Raji (cell line): ENCODE data around the gene MINDY3.

Experiments used
- POLR2A ChIP-seq: IDR thresholded peaks from 2 replicates; pipeline ENCODE4 v1.6.1; 2011; ENCODE audit warnings: low read depth, low read length, control low read depth; ENCODE audit not compliant: insufficient read depth

MINDY3 gene

DNA sequence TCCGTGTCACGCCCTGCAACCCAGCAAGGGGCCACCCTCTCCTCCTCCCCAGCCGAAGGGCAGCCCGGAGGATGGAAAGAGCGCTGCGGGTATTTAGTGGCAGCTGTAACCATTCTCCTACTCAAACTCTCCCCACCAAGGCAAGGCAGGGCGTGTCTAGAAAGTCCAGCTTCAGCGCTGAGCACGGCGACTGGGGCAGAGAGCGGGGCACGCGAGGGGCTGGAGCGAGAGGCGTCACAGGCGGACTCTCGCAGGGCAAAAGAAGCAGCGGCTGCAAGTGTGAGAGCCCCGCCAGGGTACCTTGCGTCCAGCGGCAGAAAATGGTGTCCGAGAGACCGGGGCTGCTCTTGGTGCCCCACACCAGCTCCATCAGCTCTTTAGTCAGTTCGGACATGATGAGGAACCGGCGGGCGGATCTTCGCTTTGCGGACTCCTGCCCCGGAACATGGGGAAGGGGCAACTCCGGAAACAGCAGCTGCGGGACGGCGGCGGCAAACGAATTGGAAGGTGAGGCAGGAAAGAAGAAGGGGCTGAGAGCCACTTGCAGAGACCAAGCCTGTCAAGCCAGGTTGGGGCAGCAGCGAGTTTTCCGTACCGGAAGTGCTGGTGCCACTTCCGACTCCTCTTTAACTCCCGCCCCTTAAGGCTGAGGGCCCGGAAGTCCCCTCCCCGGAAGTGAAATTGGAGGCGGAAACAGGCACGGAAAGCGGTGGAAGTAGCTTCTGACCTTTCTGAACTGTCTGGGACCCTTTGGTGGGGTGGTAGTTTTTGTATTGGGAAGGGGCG is at the start of gene MINDY3:
Gene MINDY3 (minus strand): TSS at position 602 of the 786 bp plus-strand sequence. CDS start 208 bp downstream, at position 394.
- TF ChIP-seq POLR2A: peak; percentile 74

- no peak for TF ChIP-seq POLR2A
Observed at GRCh38 chr10:15901889-15902288, 41.6 kb upstream of the MINDY3 start.

DNA sequence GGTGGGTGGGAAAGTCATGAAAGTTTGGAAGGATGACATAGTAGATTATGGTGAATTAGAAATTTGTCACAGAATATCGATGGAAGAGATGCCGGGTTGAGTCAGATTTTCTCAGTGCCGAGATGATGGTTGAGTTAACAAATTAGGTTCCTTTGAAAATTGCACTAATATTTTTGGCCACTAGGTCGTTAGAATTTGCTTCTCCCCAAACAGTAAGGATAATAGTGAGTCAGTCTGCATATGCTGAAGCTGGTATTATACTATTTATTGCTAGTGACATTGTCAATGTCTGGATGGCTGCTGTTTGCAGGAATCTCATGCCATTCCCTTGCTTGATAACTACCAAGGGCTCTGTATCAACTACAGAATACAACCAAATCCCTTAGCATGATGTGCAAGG is 37.7 kb upstream of the MINDY3 start:
- no peak for TF ChIP-seq POLR2A

DNA sequence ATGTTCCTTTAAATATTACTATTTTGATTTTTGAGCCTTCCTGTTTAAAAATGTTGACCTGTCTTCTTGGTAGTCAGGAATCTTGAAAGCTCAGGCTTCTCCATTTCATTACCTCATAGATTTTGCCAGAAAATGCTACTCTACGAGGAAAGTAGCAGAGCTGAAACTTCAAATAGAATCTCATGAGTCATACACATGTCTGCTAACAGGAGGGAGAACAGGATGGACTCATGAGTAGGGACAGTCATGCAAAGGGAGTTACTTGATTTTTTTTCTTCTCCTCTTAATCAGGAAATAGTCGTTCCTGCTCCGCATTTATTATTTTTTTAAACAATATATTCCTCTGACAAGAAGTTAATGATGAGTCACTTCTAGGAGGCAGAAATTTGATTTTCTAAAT is 37.0 kb upstream of the MINDY3 start:
- no peak for TF ChIP-seq POLR2A

DNA sequence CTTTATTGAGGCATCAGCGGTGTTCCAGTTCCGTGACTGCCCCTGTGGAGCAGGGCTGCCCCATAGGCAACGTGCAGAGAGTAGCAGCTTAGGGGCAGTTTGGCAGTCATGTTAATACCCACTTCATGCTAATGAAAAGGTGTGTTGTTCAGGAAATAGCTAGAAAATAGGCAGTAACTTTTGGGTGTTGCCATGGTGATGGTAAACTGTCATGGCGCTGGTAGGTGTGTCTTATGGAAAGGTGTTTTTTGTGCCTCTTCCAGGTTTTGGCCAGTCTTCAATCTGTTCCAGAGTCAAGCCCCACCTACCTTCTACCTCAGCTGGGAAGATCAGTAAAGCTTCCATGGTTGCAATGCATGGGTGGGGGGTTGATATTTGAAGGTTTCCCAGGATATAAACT is 36.3 kb upstream of the MINDY3 start:
- TF ChIP-seq POLR2A: no peak

DNA sequence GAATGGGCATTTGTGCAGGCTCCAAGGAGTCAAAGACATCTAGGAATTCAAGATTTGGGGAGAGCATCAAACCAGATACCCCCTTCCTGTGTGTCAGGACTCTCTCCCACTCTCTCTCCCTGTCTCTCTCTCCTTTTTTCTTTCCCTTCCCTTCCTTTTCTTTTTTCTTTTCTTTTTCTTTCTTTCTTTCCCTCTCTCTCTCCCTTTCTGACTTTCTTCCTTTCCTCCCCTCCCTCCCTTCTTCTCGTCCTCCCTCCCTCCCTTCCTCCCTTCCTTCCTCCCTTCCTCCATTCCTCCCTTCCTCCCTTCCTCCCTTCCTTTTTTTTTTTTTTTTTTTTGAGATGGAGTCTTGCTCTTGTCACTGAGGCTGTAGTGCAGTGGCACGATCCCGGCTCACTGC is 24.1 kb upstream of the MINDY3 start:
- no peak for TF ChIP-seq POLR2A

DNA sequence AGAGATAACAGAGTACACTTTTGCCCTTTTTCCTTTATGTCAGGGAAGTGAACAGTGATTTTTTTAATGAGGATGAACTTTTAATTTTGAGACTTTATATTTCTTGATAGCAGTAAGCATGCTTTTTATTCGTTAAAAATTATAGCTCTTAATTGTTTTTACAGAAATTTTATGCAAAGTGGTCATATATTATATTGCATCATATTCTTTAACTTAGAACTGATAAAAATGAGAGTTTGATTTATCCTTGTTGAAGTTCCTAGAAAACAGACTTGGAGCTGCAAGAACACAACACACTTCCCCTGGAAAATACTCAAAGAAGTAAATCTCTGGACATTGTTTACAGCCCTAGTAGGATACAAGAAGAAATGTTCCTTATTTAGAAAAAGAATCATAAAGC is 21.2 kb upstream of the MINDY3 start:
- no peak for TF ChIP-seq POLR2A

GRCh38 chr10:15879663-15880062 is 19.4 kb upstream of the MINDY3 start:
- no peak for TF ChIP-seq POLR2A

DNA sequence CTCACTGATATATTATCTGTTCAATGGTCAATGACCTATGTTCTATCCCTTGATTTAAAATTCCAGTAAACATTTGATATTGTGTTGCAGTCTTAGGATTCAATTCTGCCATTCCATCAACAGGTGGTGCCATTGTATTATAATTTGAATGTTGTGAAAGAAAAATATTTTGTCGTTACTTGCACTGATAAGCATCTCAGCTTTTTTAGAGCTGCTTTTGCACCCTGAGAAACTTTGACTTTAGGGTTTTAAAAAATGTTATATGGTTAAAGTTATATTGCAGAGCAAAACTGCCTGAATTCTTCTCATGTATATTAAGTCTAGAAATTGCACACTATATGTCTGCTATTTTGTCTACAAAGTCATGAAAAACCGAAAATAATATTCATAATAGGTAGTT is 18.8 kb upstream of the MINDY3 start:
- no peak for TF ChIP-seq POLR2A

DNA sequence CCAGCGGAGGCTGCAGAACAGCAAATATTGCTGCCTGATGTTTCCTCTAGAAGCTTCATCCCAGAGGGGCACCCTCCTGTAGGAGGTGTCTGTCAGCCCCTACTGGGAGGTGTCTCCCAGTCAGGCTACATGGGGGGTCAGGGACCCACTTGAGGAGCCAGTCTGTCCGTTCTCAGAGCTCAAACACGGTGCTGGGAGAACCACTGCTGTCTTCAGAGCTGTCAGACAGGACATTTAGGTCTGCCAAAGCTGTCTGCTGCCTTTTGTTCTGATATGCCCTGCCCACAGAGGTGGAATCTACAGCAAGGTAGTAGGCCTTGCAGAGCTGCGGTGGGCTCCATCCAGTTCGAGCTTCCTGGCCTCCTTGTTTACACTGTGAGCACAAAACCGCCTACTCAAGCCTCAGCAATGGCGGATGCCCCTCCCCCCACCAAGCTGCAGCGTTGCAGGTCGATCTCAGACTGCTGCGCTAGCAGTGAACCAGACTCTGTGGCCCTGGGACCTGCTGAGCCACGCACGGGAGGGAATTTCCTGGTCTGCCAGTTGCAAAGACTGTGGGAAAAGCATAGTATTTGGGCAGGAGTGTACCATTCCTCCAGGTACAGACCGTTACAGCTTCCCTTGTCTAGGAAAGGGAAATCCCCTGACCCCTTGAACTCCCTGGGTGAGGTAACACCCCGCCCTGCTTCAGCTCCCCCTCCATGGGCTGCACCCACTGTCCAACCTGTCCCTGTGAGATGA is 17.7 kb upstream of the MINDY3 start:
- no peak for TF ChIP-seq POLR2A

DNA sequence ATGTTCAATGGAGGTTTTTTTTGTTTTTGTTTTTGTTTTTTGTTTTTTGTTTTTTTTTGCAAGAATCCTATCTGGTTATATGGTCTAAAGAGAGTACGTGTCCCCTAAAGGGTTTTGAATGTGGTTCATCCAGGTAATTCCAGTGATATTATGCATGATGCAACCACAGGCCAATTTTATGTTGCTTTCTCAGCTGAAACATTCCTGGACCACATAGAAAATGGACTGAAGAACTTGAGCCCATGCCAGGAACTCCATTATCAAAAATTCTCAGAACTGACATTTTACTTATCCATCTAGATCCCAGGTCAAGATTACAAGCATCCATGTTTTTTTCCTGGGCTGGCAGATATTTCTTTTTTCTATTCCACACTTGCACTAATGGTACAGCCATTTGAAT is 11.5 kb upstream of the MINDY3 start:
- TF ChIP-seq POLR2A: no peak

- no peak for TF ChIP-seq POLR2A
Observed at GRCh38 chr10:15869935-15870334, 9.6 kb upstream of the MINDY3 start.

DNA sequence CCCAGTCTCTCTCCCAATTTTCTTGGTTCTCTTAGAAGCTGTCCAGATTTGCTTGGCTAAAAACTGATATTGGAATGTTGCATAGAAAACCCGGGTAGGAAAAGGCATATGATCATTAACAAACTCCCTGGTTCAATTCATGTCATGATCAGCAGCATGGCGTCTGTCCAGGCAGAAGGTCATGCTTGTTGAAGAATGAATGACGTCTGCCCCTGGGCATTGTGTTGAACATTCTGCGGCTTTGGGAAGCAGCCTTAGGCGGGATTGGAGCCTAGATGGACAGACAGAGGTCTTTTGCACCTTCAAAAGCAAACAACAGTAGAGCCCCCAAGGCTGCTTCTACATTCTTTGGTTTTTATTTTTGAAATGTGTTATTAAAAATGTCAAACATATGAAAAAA is 7.7 kb upstream of the MINDY3 start:
- no peak for TF ChIP-seq POLR2A

DNA sequence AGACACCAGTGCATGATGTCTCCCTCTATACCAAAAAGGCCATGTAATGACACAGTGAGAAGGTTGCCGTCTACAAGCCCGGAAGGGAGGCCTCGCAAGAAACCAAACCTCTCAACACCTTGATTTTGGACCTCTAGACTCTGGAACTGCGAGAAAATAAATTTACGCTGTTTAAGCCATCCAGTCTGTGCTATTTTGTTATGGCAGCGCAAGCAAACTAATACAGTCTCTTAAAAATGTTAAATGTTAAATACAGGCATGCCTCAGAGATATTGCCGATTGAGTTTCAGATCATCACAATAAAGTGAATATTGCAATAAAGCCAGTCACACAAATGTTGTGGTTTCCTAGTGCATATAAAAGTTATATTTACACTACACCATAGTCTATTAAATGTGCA is 5.0 kb upstream of the MINDY3 start:
- TF ChIP-seq POLR2A: no peak

DNA sequence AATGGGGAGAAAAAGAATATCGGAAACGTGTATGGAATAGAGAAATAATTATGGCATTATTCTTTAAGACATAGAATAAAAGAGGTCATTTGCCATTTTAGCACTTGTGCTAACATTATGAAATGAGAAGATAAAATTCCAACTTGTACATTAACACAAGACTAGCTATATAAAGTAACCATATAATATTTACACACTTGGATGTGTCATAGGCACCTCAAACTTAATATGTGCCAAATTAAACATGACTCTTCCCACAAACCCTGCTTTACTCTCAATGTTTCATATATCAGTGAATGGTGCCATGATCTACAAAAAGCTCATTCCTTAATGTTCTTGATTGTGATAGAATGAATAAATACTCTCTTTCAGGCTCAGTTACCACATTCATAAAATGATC is 4.1 kb upstream of the MINDY3 start:
- no peak for TF ChIP-seq POLR2A

DNA sequence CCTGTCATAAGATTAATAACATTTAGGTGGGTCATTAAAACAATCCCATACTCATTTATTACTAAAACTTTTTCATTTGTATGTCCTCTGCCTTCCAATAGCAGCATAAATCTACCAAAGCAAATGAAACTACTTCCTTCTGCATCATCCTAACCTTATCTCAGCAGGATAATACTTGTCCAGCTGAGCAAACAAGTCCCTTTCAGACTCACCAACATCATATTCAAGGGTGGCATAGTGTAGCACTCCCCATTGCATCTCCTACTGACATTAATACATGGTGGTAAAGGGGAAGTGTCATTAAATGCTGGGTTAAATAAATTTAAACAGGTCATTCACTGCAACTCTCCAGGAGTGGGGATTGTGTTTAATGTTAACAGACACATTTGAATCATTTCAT is 3.4 kb upstream of the MINDY3 start:
- no peak for TF ChIP-seq POLR2A
